Body of pancreas (tissue), 4 donors: Measurements from ENCODE around the gene FGF14.

Experiments used
- POLR2A ChIP-seq, 3 donors: fragments of 450-650 bp; IDR thresholded peaks; one replicate each; pipeline ENCODE4 v1.6.1; 2016; ENCODE audit warnings: antibody characterized with exemption in 3 of 3, mild to moderate bottlenecking in 2 of 3
- TF ChIP-seq, protein P1 (sequence below), 7 experiments: fragments of 450-650 bp in 4 of 7; fragments of 200-600 bp in 3 of 7; sonication (generic) in 3 of 7; IDR thresholded peaks; one replicate each; pipeline ENCODE4 v1.5.1; 2016 to 2019; ENCODE audit warnings: antibody characterized with exemption in 7 of 7

DNA sequence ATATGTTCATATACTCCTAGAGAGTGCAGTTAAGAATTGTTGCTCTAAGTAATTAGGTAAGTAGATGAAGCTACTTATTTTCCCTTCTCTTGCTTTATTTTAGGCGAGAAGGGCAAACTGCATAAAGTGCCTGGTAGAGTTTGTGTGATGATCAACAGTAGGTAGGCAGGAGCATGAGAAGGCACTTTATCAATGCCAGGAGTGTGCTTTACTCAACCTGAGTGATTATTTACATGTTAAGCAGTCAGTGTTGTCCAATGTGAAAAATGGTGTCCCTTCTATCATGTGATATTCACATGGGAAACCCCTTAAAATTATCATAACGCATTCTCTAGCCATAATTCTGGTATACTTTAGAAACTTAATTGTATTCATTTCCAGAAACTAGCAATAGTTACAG is 655.3 kb downstream of the FGF14 start:
- TF ChIP-seq, protein P1, sequence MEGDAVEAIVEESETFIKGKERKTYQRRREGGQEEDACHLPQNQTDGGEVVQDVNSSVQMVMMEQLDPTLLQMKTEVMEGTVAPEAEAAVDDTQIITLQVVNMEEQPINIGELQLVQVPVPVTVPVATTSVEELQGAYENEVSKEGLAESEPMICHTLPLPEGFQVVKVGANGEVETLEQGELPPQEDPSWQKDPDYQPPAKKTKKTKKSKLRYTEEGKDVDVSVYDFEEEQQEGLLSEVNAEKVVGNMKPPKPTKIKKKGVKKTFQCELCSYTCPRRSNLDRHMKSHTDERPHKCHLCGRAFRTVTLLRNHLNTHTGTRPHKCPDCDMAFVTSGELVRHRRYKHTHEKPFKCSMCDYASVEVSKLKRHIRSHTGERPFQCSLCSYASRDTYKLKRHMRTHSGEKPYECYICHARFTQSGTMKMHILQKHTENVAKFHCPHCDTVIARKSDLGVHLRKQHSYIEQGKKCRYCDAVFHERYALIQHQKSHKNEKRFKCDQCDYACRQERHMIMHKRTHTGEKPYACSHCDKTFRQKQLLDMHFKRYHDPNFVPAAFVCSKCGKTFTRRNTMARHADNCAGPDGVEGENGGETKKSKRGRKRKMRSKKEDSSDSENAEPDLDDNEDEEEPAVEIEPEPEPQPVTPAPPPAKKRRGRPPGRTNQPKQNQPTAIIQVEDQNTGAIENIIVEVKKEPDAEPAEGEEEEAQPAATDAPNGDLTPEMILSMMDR (IDR thresholded peaks at IDR 0.05): no peak
- no peak for TF ChIP-seq POLR2A (IDR thresholded peaks at IDR 0.05)
